Measurements from ENCODE around the gene CCDC24.

CCDC24 gene

DNA sequence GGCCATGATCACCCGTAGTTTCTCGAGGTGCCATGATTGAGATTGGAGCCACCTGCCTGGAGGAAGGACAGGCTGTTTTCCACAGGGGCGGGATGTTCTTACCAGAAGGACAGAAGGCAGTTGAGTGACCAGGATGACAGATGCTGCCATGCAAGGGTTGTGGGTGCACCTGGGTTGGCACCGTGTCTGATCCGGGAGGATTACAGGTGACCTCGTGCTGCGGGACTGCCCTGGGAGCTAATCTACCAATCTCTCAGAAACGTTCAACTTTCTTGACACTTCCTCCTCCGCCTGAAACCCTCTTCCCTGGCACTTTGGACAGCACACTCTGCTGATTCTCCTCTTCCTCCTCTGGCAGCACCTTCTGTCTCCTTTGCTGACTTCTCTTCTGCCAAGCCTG lies 53.7 kb downstream of the CCDC24 start:
- no peak for DNase-seq

Data from NCI-H446 treated with DMSO at 0.1 percent for 48 hours (cell line).